ENCODE measurements around the gene ACTL6A. TPM values are rescaled to one million over a fixed set of nuclear protein-coding genes. Genes with fewer than 3 reads are reported as not detected.
A peak's percentile ranks its signal among the peaks of the same experiment; 100 is the strongest.

ACTL6A gene
- total RNA-seq, 1 donor from 2014 or later = 94.1 TPM

GRCh38 chr3:179563271-179563783, 601 bp downstream of the ACTL6A start:
- peak overlapping the region; percentile 87 for H3K4me3 ChIP-seq (ENCODE audit: low read depth, low read length)
- no peaks in the 10 kb centered on the region for H3K36me3 ChIP-seq (ENCODE audit: control insufficient read depth, insufficient read depth, low read length)
- TF ChIP-seq CTCF (IDR thresholded peaks at IDR 0.05; ENCODE audit: insufficient read depth, low read length, poor library complexity, severe bottlenecking) = peak; percentile 45
- no peaks in the 10 kb centered on the region for H3K27me3 ChIP-seq (ENCODE audit: control insufficient read depth, insufficient read depth, low read length)
- no peak for DNase-seq (ENCODE audit: low read depth)

- H3K36me3 ChIP-seq (ENCODE audit: control insufficient read depth, insufficient read depth, low read length) = peaks cover under 1% of the 10 kb centered on the region
- DNase-seq (ENCODE audit: low read depth) = no peak
- no peak for TF ChIP-seq CTCF (IDR thresholded peaks at IDR 0.05; ENCODE audit: insufficient read depth, low read length, poor library complexity, severe bottlenecking)
- H3K27me3 ChIP-seq (ENCODE audit: control insufficient read depth, insufficient read depth, low read length) = no peaks in the 10 kb centered on the region
- H3K4me3 ChIP-seq (ENCODE audit: low read depth, low read length) = no peak overlapping the region
These were observed 2.8 kb downstream of the ACTL6A start for GRCh38 chr3:179565496-179565895.

- DNase-seq (ENCODE audit: low read depth) = no peak
- no peaks in the 10 kb centered on the region for H3K36me3 ChIP-seq (ENCODE audit: control insufficient read depth, insufficient read depth, low read length)
- no peaks in the 10 kb centered on the region for H3K27me3 ChIP-seq (ENCODE audit: control insufficient read depth, insufficient read depth, low read length)
- TF ChIP-seq CTCF (IDR thresholded peaks at IDR 0.05; ENCODE audit: insufficient read depth, low read length, poor library complexity, severe bottlenecking) = no peak
- no peak overlapping the region for H3K4me3 ChIP-seq (ENCODE audit: low read depth, low read length)
These were observed 18.3 kb downstream of the ACTL6A start for GRCh38 chr3:179580992-179581391.

GRCh38 chr3:179589143-179589542, 26.4 kb downstream of the ACTL6A start:
- no peak overlapping the region for H3K4me3 ChIP-seq (ENCODE audit: low read depth, low read length)
- TF ChIP-seq CTCF (IDR thresholded peaks at IDR 0.05; ENCODE audit: insufficient read depth, low read length, poor library complexity, severe bottlenecking) = no peak
- no peaks in the 10 kb centered on the region for H3K27me3 ChIP-seq (ENCODE audit: control insufficient read depth, insufficient read depth, low read length)
- peaks cover 1% of the 10 kb centered on the region for H3K36me3 ChIP-seq (ENCODE audit: control insufficient read depth, insufficient read depth, low read length)
- DNase-seq (ENCODE audit: low read depth) = no peak

- no peak for TF ChIP-seq CTCF (IDR thresholded peaks at IDR 0.05; ENCODE audit: insufficient read depth, low read length, poor library complexity, severe bottlenecking)
- H3K4me3 ChIP-seq (ENCODE audit: low read depth, low read length) = no peak overlapping the region
- no peaks in the 10 kb centered on the region for H3K27me3 ChIP-seq (ENCODE audit: control insufficient read depth, insufficient read depth, low read length)
- DNase-seq (ENCODE audit: low read depth) = no peak
- H3K36me3 ChIP-seq (ENCODE audit: control insufficient read depth, insufficient read depth, low read length) = peaks cover 1% of the 10 kb centered on the region
These were observed 27.9 kb downstream of the ACTL6A start for GRCh38 chr3:179590669-179591068.

GRCh38 chr3:179591313-179591712, 28.6 kb downstream of the ACTL6A start:
- Histone ChIP-seq H3K36me3 (ENCODE audit: control insufficient read depth, insufficient read depth, low read length) (peaks cover 1% of the 10 kb centered on the region), H3K27me3 (ENCODE audit: control insufficient read depth, insufficient read depth, low read length) (no peaks in the 10 kb centered on the region), H3K4me3 (ENCODE audit: low read depth, low read length) (no peak overlapping the region)
- no peak for DNase-seq (ENCODE audit: low read depth)
- no peak for TF ChIP-seq CTCF (IDR thresholded peaks at IDR 0.05; ENCODE audit: insufficient read depth, low read length, poor library complexity, severe bottlenecking)

Measured in kidney epithelial cell (primary cell).